Neuronal stem cell (in vitro differentiated cells): Measurements from ENCODE around the gene RSPO3.

Source experiments
- DNase-seq: peaks from one replicate; pipeline ENCODE4 v3.0.0-alpha.2; 2013; ENCODE audit warnings: low spot score
- H2AFZ ChIP-seq: one replicate; pipeline ENCODE4 v1.6.1; 2013; ENCODE audit warnings: mild to moderate bottlenecking, low read length, inconsistent platforms
- H2AK5ac ChIP-seq: 2 replicates; pipeline ENCODE4 v1.6.1; 2013; ENCODE audit warnings: low read depth, mild to moderate bottlenecking, inconsistent platforms, low read length, moderate library complexity, mixed read lengths
- H2BK120ac ChIP-seq: 2 replicates; pipeline ENCODE4 v1.6.1; 2013; ENCODE audit warnings: low read depth, mild to moderate bottlenecking, inconsistent platforms, low read length, moderate library complexity, mixed read lengths
- H2BK12ac ChIP-seq: one replicate; pipeline ENCODE4 v1.6.1; 2013; ENCODE audit warnings: low read length, inconsistent platforms
- H2BK15ac ChIP-seq: 2 replicates; pipeline ENCODE4 v1.6.1; 2013; ENCODE audit warnings: mild to moderate bottlenecking, low read length, inconsistent platforms, mixed read lengths
- H2BK5ac ChIP-seq: one replicate; pipeline ENCODE4 v1.6.1; 2013; ENCODE audit warnings: inconsistent platforms, mild to moderate bottlenecking, low read length, moderate library complexity
- H3K14ac ChIP-seq: one replicate; pipeline ENCODE4 v1.6.1; 2013; ENCODE audit warnings: low read length, inconsistent platforms
- H3K18ac ChIP-seq: 2 replicates; pipeline ENCODE4 v1.6.1; 2013; ENCODE audit warnings: low read length, inconsistent platforms
- H3K23ac ChIP-seq: 2 replicates; pipeline ENCODE4 v1.6.1; 2013; ENCODE audit warnings: low read depth, mild to moderate bottlenecking, mixed read lengths, low read length, inconsistent platforms; ENCODE audit not compliant: poor library complexity
- H3K27ac ChIP-seq: replicated peaks from 3 replicates; pipeline ENCODE4 v1.5.1; 2013; ENCODE audit warnings: low read length, inconsistent platforms
- H3K27me3 ChIP-seq, 3 experiments: 2 replicates each; pipeline ENCODE4 v1.6.1; 2013; ENCODE audit warnings: low read length in 3 of 3, mild to moderate bottlenecking in 2 of 3, inconsistent platforms in 1 of 3, low read depth in 1 of 3, mixed read lengths in 1 of 3, moderate library complexity in 1 of 3; ENCODE audit not compliant: control insufficient read depth in 3 of 3, insufficient read depth in 3 of 3
- H3K36me3 ChIP-seq, 2 donors: replicated peaks in 1 of 2; 2 replicates each; pipeline ENCODE4 v1.6.1; 2013; ENCODE audit warnings: low read length in 2 of 2; ENCODE audit not compliant: control insufficient read depth in 2 of 2, insufficient read depth in 2 of 2
- H3K4ac ChIP-seq: 2 replicates; pipeline ENCODE4 v1.6.1; 2013; ENCODE audit warnings: inconsistent platforms, mild to moderate bottlenecking, low read length, moderate library complexity
- H3K4me1 ChIP-seq, 2 donors: 1 replicate in 1 of 2; 2 replicates in 1 of 2; pipeline ENCODE4 v1.6.1; 2013; ENCODE audit warnings: low read length in 2 of 2, low read depth in 1 of 2; ENCODE audit not compliant: control insufficient read depth in 2 of 2, insufficient read depth in 1 of 2
- H3K4me2 ChIP-seq: one replicate; pipeline ENCODE4 v1.6.1; 2013; ENCODE audit warnings: mild to moderate bottlenecking, low read length, inconsistent platforms; ENCODE audit not compliant: insufficient read depth, poor library complexity, severe bottlenecking
- H3K4me3 ChIP-seq, 2 donors: 2 replicates each; pipeline ENCODE4 v1.5.1; 2013; ENCODE audit warnings: low read length in 2 of 2, mild to moderate bottlenecking in 2 of 2, inconsistent platforms in 1 of 2, moderate library complexity in 1 of 2
- H3K79me1 ChIP-seq: one replicate; pipeline ENCODE4 v1.6.1; 2013; ENCODE audit warnings: low read depth, mild to moderate bottlenecking, inconsistent platforms, low read length, moderate library complexity
- H3K9ac ChIP-seq: one replicate; pipeline ENCODE4 v1.6.1; 2013; ENCODE audit warnings: mild to moderate bottlenecking, low read depth, low read length, inconsistent platforms; ENCODE audit not compliant: poor library complexity
- H3K9me3 ChIP-seq, 2 donors: replicated peaks in 1 of 2; 2 replicates each; pipeline versions ENCODE3 to v1.6.1; 2013; ENCODE audit warnings: low read length in 2 of 2, mild to moderate bottlenecking in 2 of 2, inconsistent platforms in 1 of 2, low read depth in 1 of 2, mixed read lengths in 1 of 2, moderate library complexity in 1 of 2; ENCODE audit not compliant: control insufficient read depth in 2 of 2, insufficient read depth in 1 of 2
- H4K8ac ChIP-seq: one replicate; pipeline ENCODE4 v1.6.1; 2013; ENCODE audit warnings: low read depth, mild to moderate bottlenecking, inconsistent platforms, low read length, moderate library complexity
- H4K91ac ChIP-seq: one replicate; pipeline ENCODE4 v1.6.1; 2013; ENCODE audit warnings: low read length, low read depth, mild to moderate bottlenecking, inconsistent platforms; ENCODE audit not compliant: poor library complexity
- WGBS, 2 donors: extraction: QIAGEN DNeasy Blood & Tissue Kit; methylation state at CpG; one replicate each; pipeline ENCODE4 v1.1.7; 2013; ENCODE audit warnings: missing lambda C conversion rate in 2 of 2, mixed read lengths in 1 of 2; ENCODE audit not compliant: insufficient read length in 2 of 2, insufficient replicate concordance in 1 of 2; ENCODE audit errors: extremely low coverage in 2 of 2; 5-methylcytosine and 5-hydroxymethylcytosine counted together

RSPO3 gene

DNA sequence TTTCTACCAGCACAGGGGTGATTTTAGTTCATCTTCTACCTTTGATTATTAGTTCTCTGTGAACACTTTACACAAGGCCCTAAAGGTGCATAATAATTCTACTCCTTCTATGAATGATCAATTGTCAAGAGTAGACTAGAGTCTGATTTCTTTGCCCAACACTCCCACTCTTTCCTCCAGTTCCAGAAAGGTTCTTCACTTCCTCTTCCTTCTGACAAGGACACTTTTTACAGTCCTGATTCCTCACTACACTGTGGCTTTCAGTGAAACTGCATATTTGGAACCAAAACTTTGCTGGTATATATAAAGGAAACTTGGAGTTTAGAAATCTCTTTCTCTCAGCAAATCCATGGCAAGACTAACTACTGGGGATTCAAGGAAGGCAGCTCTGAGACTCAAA is 10.6 kb upstream of the RSPO3 start:
- H2BK5ac ChIP-seq, result no peak overlapping the region
- H4K8ac ChIP-seq, result no peak overlapping the region
- H4K91ac ChIP-seq, result no peak overlapping the region
- no peak overlapping the region for H2BK120ac ChIP-seq
- H3K23ac ChIP-seq, result no peak overlapping the region
- no peaks in the 10 kb centered on the region for H3K4me1 ChIP-seq
- no peak overlapping the region for H3K27ac ChIP-seq
- H2AK5ac ChIP-seq, result no peak overlapping the region
- no peak overlapping the region for H3K14ac ChIP-seq
- H3K9me3 ChIP-seq, result no peaks in the 10 kb centered on the region
- no peak overlapping the region for H3K18ac ChIP-seq
- H3K4ac ChIP-seq, result no peak overlapping the region
- H3K4me2 ChIP-seq, result no peak overlapping the region
- no peak overlapping the region for H2AFZ ChIP-seq
- no peak overlapping the region for H2BK12ac ChIP-seq
- no peak overlapping the region for H2BK15ac ChIP-seq
- peaks cover 0 to 20% (median 0%) of the 10 kb centered on the region in 3 experiments for H3K27me3 ChIP-seq
- H3K79me1 ChIP-seq, result no peaks in the 10 kb centered on the region
- H3K9ac ChIP-seq, result no peak overlapping the region
- DNase-seq, result no peak
- no peak overlapping the region for H3K4me3 ChIP-seq
- no peaks in the 10 kb centered on the region for H3K36me3 ChIP-seq

GRCh38 chr6:127110712-127111111 is 7.8 kb upstream of the RSPO3 start:
- Histone ChIP-seq H3K27me3 (peaks cover 0 to 40% (median 0%) of the 10 kb centered on the region in 3 experiments), H3K18ac (no peak overlapping the region), H2BK15ac (no peak overlapping the region), H3K4me3 (no peak overlapping the region), H3K14ac (no peak overlapping the region), H4K8ac (no peak overlapping the region), H2BK120ac (no peak overlapping the region), H3K23ac (no peak overlapping the region), H3K4me2 (no peak overlapping the region), H4K91ac (no peak overlapping the region), H3K36me3 (no peaks in the 10 kb centered on the region), H3K79me1 (no peaks in the 10 kb centered on the region), H2AFZ (no peak overlapping the region), H3K9ac (no peak overlapping the region), H2AK5ac (no peak overlapping the region), H3K4me1 (no peaks in the 10 kb centered on the region), H3K9me3 (no peaks in the 10 kb centered on the region), H3K27ac (no peak overlapping the region), H3K4ac (no peak overlapping the region), H2BK12ac (no peak overlapping the region), H2BK5ac (no peak overlapping the region)
- no peak for DNase-seq
- no CpG with 5 or more reads among the region's 3 CpGs for WGBS, 2 donors

DNA sequence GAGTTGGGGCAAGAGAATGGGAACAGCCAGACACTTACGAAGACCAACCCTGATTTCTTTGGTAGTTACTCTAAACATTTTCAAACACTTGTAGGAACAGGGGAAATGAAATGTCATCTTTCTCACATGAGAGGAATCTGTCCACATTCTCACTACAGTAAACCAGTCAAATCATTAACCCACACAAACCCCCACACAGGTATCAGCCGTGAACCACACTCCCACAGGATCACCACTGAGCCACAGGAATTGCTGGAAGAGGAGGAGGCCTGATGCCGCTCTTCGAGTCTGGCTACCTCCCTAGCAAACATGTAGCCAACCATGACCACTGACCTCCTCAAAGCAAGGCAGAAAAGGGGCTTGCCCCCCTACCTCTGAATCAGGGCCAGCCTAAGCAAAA is 6.9 kb upstream of the RSPO3 start:
- Histone ChIP-seq H3K4ac (no peak overlapping the region), H3K4me3 (no peak overlapping the region), H2BK5ac (no peak overlapping the region), H3K4me2 (no peak overlapping the region), H3K14ac (no peak overlapping the region), H3K23ac (no peak overlapping the region), H3K9ac (no peak overlapping the region), H3K36me3 (no peaks in the 10 kb centered on the region), H4K8ac (no peak overlapping the region), H3K27me3 (peaks cover 0 to 48% (median 0%) of the 10 kb centered on the region in 3 experiments), H3K27ac (no peak overlapping the region), H3K79me1 (no peaks in the 10 kb centered on the region), H3K18ac (no peak overlapping the region), H3K9me3 (no peaks in the 10 kb centered on the region), H2AK5ac (no peak overlapping the region), H2BK15ac (no peak overlapping the region), H2AFZ (no peak overlapping the region), H4K91ac (no peak overlapping the region), H3K4me1 (no peaks in the 10 kb centered on the region), H2BK12ac (no peak overlapping the region), H2BK120ac (no peak overlapping the region)
- no peak for DNase-seq
- WGBS, 2 donors, result no CpG with 5 or more reads among the region's 4 CpGs

- Histone ChIP-seq H3K4me3 (no peak overlapping the region), H2AFZ (no peak overlapping the region), H3K9ac (no peak overlapping the region), H3K14ac (no peak overlapping the region), H3K4me1 (peaks cover 0 to under 1% of the 10 kb centered on the region in 2 donors), H3K36me3 (no peaks in the 10 kb centered on the region), H3K27me3 (peaks cover 2 to 65% (median 15%) of the 10 kb centered on the region in 3 experiments), H2BK12ac (no peak overlapping the region), H2BK5ac (no peak overlapping the region), H2BK120ac (no peak overlapping the region), H3K4ac (no peak overlapping the region), H4K8ac (no peak overlapping the region), H3K18ac (no peak overlapping the region), H3K27ac (no peak overlapping the region), H3K79me1 (no peaks in the 10 kb centered on the region), H3K4me2 (no peak overlapping the region), H2BK15ac (no peak overlapping the region), H3K9me3 (no peaks in the 10 kb centered on the region), H2AK5ac (no peak overlapping the region), H3K23ac (no peak overlapping the region), H4K91ac (no peak overlapping the region)
- no peak for DNase-seq
- no CpG with 5 or more reads among the region's 1 CpG for WGBS, 2 donors
Measured at GRCh38 chr6:127114214-127114760, 4.2 kb upstream of the RSPO3 start.
